ENCODE measurements around the gene MYCL.

GRCh38 chr1:39908534-39908933 is 6.8 kb upstream of the MYCL start:
- TF ChIP-seq CTCF (IDR thresholded peaks at IDR 0.05; ENCODE audit: insufficient read depth, low read depth, low read length) (no peak), EZH2 (IDR thresholded peaks at IDR 0.05; ENCODE audit: insufficient read depth, low read length) (no peak)
